ENCODE measurements around the gene HSPB7. TPM values are rescaled to one million over a fixed set of nuclear protein-coding genes. Genes with fewer than 3 reads are reported as not detected.

Gene HSPB7
- total and polyA plus RNA-seq, 2 experiments from 2014 or later: 0.13 TPM; not detected in 1

DNA sequence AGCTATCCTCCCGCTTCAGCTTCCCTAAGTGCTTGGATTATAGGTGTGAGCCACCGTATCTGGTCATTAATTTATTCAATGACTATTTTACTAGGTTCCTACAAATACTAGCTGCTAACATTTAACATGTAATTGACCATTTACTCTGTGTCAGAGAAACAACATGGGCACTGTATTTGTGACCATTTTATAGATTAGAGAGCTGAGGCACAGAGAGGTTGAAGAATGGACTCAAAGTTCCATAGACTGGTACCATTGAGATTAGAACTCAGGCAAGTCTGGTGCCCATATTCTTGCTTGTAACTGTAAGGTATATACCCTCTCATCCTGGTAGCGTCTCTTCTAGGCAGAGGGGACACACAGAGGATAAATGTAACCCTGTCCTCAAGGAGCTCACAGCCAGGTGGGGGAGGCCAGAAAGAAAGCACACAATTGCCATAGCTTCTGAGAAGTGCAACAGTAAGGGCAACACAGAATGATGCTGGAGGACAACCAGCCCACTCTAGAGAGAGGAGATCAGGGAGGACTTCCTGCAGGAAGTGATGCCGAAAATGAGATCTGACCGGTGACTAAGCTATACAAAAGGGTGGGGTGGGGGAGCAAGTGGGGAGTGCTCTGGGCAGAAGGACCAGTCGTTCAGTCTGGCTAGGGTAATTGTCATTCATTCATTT lies 10.0 kb downstream of the HSPB7 start (continued):
- TF ChIP-seq, protein P1, sequence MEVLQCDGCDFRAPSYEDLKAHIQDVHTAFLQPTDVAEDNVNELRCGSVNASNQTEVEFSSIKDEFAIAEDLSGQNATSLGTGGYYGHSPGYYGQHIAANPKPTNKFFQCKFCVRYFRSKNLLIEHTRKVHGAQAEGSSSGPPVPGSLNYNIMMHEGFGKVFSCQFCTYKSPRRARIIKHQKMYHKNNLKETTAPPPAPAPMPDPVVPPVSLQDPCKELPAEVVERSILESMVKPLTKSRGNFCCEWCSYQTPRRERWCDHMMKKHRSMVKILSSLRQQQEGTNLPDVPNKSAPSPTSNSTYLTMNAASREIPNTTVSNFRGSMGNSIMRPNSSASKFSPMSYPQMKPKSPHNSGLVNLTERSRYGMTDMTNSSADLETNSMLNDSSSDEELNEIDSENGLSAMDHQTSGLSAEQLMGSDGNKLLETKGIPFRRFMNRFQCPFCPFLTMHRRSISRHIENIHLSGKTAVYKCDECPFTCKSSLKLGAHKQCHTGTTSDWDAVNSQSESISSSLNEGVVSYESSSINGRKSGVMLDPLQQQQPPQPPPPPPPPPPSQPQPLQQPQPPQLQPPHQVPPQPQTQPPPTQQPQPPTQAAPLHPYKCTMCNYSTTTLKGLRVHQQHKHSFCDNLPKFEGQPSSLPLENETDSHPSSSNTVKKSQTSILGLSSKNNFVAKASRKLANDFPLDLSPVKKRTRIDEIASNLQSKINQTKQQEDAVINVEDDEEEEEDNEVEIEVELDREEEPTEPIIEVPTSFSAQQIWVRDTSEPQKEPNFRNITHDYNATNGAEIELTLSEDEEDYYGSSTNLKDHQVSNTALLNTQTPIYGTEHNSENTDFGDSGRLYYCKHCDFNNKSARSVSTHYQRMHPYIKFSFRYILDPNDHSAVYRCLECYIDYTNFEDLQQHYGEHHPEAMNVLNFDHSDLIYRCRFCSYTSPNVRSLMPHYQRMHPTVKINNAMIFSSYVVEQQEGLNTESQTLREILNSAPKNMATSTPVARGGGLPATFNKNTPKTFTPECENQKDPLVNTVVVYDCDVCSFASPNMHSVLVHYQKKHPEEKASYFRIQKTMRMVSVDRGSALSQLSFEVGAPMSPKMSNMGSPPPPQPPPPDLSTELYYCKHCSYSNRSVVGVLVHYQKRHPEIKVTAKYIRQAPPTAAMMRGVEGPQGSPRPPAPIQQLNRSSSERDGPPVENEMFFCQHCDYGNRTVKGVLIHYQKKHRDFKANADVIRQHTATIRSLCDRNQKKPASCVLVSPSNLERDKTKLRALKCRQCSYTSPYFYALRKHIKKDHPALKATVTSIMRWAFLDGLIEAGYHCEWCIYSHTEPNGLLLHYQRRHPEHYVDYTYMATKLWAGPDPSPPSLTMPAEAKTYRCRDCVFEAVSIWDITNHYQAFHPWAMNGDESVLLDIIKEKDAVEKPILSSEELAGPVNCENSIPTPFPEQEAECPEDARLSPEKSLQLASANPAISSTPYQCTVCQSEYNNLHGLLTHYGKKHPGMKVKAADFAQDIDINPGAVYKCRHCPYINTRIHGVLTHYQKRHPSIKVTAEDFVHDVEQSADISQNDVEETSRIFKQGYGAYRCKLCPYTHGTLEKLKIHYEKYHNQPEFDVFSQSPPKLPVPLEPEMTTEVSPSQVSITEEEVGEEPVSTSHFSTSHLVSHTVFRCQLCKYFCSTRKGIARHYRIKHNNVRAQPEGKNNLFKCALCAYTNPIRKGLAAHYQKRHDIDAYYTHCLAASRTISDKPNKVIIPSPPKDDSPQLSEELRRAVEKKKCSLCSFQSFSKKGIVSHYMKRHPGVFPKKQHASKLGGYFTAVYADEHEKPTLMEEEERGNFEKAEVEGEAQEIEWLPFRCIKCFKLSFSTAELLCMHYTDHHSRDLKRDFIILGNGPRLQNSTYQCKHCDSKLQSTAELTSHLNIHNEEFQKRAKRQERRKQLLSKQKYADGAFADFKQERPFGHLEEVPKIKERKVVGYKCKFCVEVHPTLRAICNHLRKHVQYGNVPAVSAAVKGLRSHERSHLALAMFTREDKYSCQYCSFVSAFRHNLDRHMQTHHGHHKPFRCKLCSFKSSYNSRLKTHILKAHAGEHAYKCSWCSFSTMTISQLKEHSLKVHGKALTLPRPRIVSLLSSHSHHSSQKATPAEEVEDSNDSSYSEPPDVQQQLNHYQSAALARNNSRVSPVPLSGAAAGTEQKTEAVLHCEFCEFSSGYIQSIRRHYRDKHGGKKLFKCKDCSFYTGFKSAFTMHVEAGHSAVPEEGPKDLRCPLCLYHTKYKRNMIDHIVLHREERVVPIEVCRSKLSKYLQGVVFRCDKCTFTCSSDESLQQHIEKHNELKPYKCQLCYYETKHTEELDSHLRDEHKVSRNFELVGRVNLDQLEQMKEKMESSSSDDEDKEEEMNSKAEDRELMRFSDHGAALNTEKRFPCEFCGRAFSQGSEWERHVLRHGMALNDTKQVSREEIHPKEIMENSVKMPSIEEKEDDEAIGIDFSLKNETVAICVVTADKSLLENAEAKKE (CRISPR knock-in tag; IDR thresholded peaks at IDR 0.05): no peak
- no peak for TF ChIP-seq ETS1 (IDR thresholded peaks at IDR 0.05)

DNA sequence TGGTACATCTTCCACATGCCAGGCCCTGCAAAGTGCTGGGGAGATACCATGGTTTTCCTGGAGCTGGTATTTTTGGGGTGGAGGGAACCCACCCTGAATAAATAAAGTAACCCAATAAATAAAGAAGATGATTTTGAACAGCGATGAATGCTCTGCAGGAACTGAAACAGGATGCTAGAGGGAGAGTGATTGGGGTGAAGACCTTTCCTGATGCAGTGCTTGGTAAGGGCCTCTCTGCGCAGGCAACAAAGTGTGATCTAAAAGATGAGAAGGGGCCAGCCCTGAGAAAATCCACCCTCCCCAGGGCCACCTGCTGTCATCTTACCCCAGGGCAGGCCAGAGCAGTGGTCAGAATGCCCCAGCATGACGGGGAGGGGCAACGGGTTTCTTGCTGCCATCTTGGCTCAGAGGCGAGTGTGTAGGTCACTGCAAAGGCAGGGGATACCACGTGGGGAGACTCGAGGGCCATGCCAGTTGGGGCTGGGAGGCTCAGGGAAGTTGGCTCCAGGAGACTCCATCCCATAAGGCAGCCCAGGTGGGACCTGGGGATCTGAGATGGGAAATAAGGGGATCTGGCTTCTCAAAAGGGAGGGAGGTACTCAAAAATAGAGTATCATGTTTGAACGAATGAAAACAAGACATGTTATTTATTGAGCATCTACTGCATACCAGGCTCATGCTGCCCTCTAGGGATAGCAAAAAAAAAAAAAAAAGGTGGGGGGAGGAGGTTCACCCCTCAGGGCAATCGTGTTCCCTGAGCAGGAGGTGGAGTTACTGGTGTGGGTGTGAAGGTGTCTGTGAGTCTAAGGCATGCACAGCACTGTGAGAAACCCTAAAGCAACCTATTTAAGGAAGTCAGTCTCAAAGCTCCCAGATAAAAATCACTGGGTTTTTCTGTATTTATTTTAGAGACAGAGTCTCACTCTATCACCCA lies 11.0 kb downstream of the HSPB7 start:
- peak; percentile 6; the same call in 1 of the 3 replicates for ATAC-seq
- no peaks in the 10 kb centered on the region for H3K27me3 ChIP-seq (ENCODE audit: insufficient read depth)
- peaks cover 13% of the 10 kb centered on the region; the same call in 2 of the 3 replicates for H3K4me1 Mint-ChIP-seq
- TF ChIP-seq JUNB (IDR thresholded peaks at IDR 0.05; ENCODE audit: unreplicated experiment) (no peak), NANOG (IDR thresholded peaks at IDR 0.05; ENCODE audit: borderline replicate concordance) (no peak), POLR2AphosphoS5 (IDR thresholded peaks at IDR 0.05; ENCODE audit: low read depth) (no peak), ETS1 (IDR thresholded peaks at IDR 0.05) (no peak), ZNF114 (CRISPR knock-in tag; IDR thresholded peaks at IDR 0.05) (no peak), EZH2 (IDR thresholded peaks at IDR 0.05; ENCODE audit: low read depth, unreplicated experiment) (no peak)
- TF ChIP-seq, protein P2, sequence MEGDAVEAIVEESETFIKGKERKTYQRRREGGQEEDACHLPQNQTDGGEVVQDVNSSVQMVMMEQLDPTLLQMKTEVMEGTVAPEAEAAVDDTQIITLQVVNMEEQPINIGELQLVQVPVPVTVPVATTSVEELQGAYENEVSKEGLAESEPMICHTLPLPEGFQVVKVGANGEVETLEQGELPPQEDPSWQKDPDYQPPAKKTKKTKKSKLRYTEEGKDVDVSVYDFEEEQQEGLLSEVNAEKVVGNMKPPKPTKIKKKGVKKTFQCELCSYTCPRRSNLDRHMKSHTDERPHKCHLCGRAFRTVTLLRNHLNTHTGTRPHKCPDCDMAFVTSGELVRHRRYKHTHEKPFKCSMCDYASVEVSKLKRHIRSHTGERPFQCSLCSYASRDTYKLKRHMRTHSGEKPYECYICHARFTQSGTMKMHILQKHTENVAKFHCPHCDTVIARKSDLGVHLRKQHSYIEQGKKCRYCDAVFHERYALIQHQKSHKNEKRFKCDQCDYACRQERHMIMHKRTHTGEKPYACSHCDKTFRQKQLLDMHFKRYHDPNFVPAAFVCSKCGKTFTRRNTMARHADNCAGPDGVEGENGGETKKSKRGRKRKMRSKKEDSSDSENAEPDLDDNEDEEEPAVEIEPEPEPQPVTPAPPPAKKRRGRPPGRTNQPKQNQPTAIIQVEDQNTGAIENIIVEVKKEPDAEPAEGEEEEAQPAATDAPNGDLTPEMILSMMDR (conservative IDR thresholded peaks at IDR 0.05; ENCODE audit: low read depth in 2 of 2): peak in 1 of 2 experiments; percentile 27; a peak in 2 of 4 replicates

More for the DNA sequence above, 11.0 kb downstream of the HSPB7 start:
- H3K4me2 ChIP-seq: no peak overlapping the region
- H2AFZ ChIP-seq: no peak overlapping the region; the same call in 1 of the 2 replicates
- no peak for DNase-seq (ENCODE audit: low spot score)
- H3F3A ChIP-seq (replicated peaks; ENCODE audit: low read depth): 0 out of 2 replicates have a peak, but pooled peaks cover 6% of the 10 kb centered on the region
- Mint-ChIP-seq H3K36me3 (ENCODE audit: low read depth) (no peaks in the 10 kb centered on the region), H3K4me3 (no peak overlapping the region), H3K27ac (no peak overlapping the region), H3K27me3 (ENCODE audit: insufficient read depth, low read depth, poor library complexity) (peaks cover 4% of the 10 kb centered on the region), H3K9me3 (no peaks in the 10 kb centered on the region)
- no peaks in the 10 kb centered on the region for H3K4me1 ChIP-seq (ENCODE audit: insufficient read depth)
- H3K27ac ChIP-seq (ENCODE audit: low read depth): no peak overlapping the region
- H4K20me1 ChIP-seq (replicated peaks; ENCODE audit: insufficient read depth): no peaks in the 10 kb centered on the region
- no peaks in the 10 kb centered on the region for H3K79me2 ChIP-seq (replicated peaks; ENCODE audit: insufficient read depth)
- H3K4me3 ChIP-seq: no peak overlapping the region
- no peaks in the 10 kb centered on the region for H3K36me3 ChIP-seq (ENCODE audit: insufficient read depth)
- H3K9me2 ChIP-seq (ENCODE audit: insufficient read depth): no peaks in the 10 kb centered on the region
